WI38 (cell line): ENCODE data around the gene KLHL3.

Experiments
- H3K4me3 ChIP-seq: 2 replicates; pipeline ENCODE4 v1.5.1; 2011; ENCODE audit warnings: low read depth, mild to moderate bottlenecking, control low read depth, low read length
- CTCF ChIP-seq: IDR thresholded peaks from 2 replicates; pipeline ENCODE4 v1.5.1; 2012; ENCODE audit warnings: low read depth, mild to moderate bottlenecking, control low read depth, low read length

The KLHL3 gene

GRCh38 chr5:137615171-137615775, 120.6 kb downstream of the KLHL3 start:
- H3K4me3 ChIP-seq = no peak overlapping the region
- TF ChIP-seq CTCF = no peak

- H3K4me3 ChIP-seq = no peak overlapping the region
- TF ChIP-seq CTCF = no peak
Measured at GRCh38 chr5:137613554-137614265, 122.2 kb downstream of the KLHL3 start.

GRCh38 chr5:137612576-137612975, 123.3 kb downstream of the KLHL3 start:
- no peak overlapping the region for H3K4me3 ChIP-seq
- TF ChIP-seq CTCF = no peak

GRCh38 chr5:137611794-137612435, 124.0 kb downstream of the KLHL3 start:
- H3K4me3 ChIP-seq = no peak overlapping the region
- TF ChIP-seq CTCF = no peak

GRCh38 chr5:137611011-137611580, 124.8 kb downstream of the KLHL3 start:
- TF ChIP-seq CTCF = no peak

GRCh38 chr5:137610598-137610997, 125.3 kb downstream of the KLHL3 start:
- H3K4me3 ChIP-seq = no peak overlapping the region
- no peak for TF ChIP-seq CTCF

More at GRCh38 chr5:137611011-137611580, 124.8 kb downstream of the KLHL3 start:
- no peak overlapping the region for H3K4me3 ChIP-seq

GRCh38 chr5:137609127-137609526, 126.8 kb downstream of the KLHL3 start:
- H3K4me3 ChIP-seq = no peak overlapping the region
- no peak for TF ChIP-seq CTCF
